ENCODE measurements around the gene CD81. TPM values are rescaled to one million over a fixed set of nuclear protein-coding genes. Genes with fewer than 3 reads are reported as not detected.

The CD81 gene
- total and polyA plus RNA-seq, 4 donors = 329 to 741 (median 530) TPM

- Histone ChIP-seq H3K4me1 (ENCODE audit: control insufficient read depth, insufficient read depth, low read length) (peaks cover 27% of the 10 kb centered on the region), H3K27me3 (ENCODE audit: control insufficient read depth, insufficient read depth, low read length) (no peaks in the 10 kb centered on the region), H3K4me3 (ENCODE audit: low read depth, low read length) (no peak overlapping the region), H3K36me3 (ENCODE audit: control insufficient read depth, insufficient read depth, low read length) (peaks cover 89% of the 10 kb centered on the region), H3K9me3 (ENCODE audit: control insufficient read depth, insufficient read depth, low read length) (no peaks in the 10 kb centered on the region), H3K27ac (ENCODE audit: low read depth, low read length) (no peak overlapping the region)
- DNase-seq (ENCODE audit: low read depth in 4 of 6, low spot score in 6 of 6) = no peak
- WGBS (ENCODE audit: insufficient coverage) = 85% methylated on average over 32 of the region's 34 CpGs
Observed at GRCh38 chr11:2393941-2394817, 17.1 kb downstream of the CD81 start.

- no peak for DNase-seq (ENCODE audit: low read depth in 4 of 6, low spot score in 6 of 6)
- H3K4me1 ChIP-seq (ENCODE audit: control insufficient read depth, insufficient read depth, low read length) = peaks cover 27% of the 10 kb centered on the region
- H3K27ac ChIP-seq (ENCODE audit: low read depth, low read length) = no peak overlapping the region
- 95% methylated on average over 7 of the region's 8 CpGs for WGBS (ENCODE audit: insufficient coverage)
- no peaks in the 10 kb centered on the region for H3K27me3 ChIP-seq (ENCODE audit: control insufficient read depth, insufficient read depth, low read length)
- peaks cover 87% of the 10 kb centered on the region for H3K36me3 ChIP-seq (ENCODE audit: control insufficient read depth, insufficient read depth, low read length)
- no peaks in the 10 kb centered on the region for H3K9me3 ChIP-seq (ENCODE audit: control insufficient read depth, insufficient read depth, low read length)
- no peak overlapping the region for H3K4me3 ChIP-seq (ENCODE audit: low read depth, low read length)
Observed at GRCh38 chr11:2394818-2395105, 17.7 kb downstream of the CD81 start.

DNA sequence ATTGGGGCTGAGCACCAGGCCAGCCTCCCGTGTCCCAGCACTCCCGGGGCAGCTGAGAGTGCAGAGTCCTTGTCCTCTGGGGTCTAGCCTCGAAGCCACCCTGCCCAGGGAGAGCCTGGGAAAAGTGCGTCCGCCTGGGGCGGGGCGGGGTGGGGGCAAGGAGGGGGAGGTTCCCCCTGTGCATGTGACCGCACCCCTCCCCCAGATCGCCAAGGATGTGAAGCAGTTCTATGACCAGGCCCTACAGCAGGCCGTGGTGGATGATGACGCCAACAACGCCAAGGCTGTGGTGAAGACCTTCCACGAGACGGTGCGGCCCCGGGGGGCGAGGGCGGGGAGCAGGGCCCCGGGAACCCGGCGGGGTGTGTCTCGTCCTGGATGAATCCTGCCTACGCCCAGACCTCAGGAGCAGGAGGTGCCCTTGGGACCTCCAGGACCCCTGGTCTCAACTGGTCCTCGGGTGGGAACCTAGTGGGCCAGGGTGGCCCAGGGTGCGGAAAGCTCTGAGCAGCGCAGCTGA, 18.2 kb downstream of the CD81 start:
- Histone ChIP-seq H3K4me3 (ENCODE audit: low read depth, low read length) (no peak overlapping the region), H3K36me3 (ENCODE audit: control insufficient read depth, insufficient read depth, low read length) (peaks cover 85% of the 10 kb centered on the region), H3K27ac (ENCODE audit: low read depth, low read length) (no peak overlapping the region), H3K4me1 (ENCODE audit: control insufficient read depth, insufficient read depth, low read length) (peaks cover 26% of the 10 kb centered on the region), H3K27me3 (ENCODE audit: control insufficient read depth, insufficient read depth, low read length) (no peaks in the 10 kb centered on the region), H3K9me3 (ENCODE audit: control insufficient read depth, insufficient read depth, low read length) (no peaks in the 10 kb centered on the region)
- no peak for DNase-seq (ENCODE audit: low read depth in 4 of 6, low spot score in 6 of 6)
- WGBS (ENCODE audit: insufficient coverage) = 91% methylated on average over 24 of the region's 26 CpGs

DNA sequence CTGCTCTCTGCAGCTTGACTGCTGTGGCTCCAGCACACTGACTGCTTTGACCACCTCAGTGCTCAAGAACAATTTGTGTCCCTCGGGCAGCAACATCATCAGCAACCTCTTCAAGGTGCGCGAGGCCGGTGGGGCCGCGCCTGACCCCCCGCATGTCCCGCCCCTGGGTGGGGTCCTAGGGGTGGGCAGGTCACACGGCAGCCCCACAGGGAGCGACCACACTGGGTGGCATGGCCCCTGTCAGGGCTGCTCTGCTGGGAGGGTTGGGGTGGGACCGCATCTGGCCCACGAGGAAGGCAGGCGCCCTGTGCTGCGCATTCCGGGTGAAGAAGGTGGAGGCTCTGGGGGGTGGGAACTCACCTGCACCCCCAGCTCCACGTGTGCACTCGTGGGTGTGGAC, 18.7 kb downstream of the CD81 start:
- Histone ChIP-seq H3K27ac (ENCODE audit: low read depth, low read length) (no peak overlapping the region), H3K9me3 (ENCODE audit: control insufficient read depth, insufficient read depth, low read length) (no peaks in the 10 kb centered on the region), H3K27me3 (ENCODE audit: control insufficient read depth, insufficient read depth, low read length) (no peaks in the 10 kb centered on the region), H3K4me1 (ENCODE audit: control insufficient read depth, insufficient read depth, low read length) (peaks cover 22% of the 10 kb centered on the region), H3K4me3 (ENCODE audit: low read depth, low read length) (no peak overlapping the region), H3K36me3 (ENCODE audit: control insufficient read depth, insufficient read depth, low read length) (peaks cover 80% of the 10 kb centered on the region)
- no peak for DNase-seq (ENCODE audit: low read depth in 4 of 6, low spot score in 6 of 6)
- 97% methylated on average over 17 of the region's 17 CpGs for WGBS (ENCODE audit: insufficient coverage)

DNA sequence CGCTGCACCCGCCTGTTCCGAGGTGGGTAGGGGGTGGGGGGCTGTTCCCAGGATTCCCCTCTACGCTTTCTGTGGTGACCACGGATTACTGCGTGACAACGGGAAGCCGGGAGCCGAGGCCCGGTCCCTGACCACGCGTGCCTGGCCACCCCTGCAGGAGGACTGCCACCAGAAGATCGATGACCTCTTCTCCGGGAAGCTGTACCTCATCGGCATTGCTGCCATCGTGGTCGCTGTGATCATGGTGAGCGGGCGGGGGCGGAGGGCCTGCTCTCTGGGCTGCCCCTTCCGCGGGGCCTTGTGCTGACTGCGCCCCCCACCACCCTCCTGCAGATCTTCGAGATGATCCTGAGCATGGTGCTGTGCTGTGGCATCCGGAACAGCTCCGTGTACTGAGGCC, 19.4 kb downstream of the CD81 start:
- no peak overlapping the region for H3K27ac ChIP-seq (ENCODE audit: low read depth, low read length)
- WGBS (ENCODE audit: insufficient coverage) = 90% methylated on average over 26 of the region's 26 CpGs
- H3K4me3 ChIP-seq (ENCODE audit: low read depth, low read length) = no peak overlapping the region
- no peaks in the 10 kb centered on the region for H3K27me3 ChIP-seq (ENCODE audit: control insufficient read depth, insufficient read depth, low read length)
- no peak for DNase-seq (ENCODE audit: low read depth in 4 of 6, low spot score in 6 of 6)
- H3K9me3 ChIP-seq (ENCODE audit: control insufficient read depth, insufficient read depth, low read length) = no peaks in the 10 kb centered on the region
- peaks cover 27% of the 10 kb centered on the region for H3K4me1 ChIP-seq (ENCODE audit: control insufficient read depth, insufficient read depth, low read length)
- peaks cover 77% of the 10 kb centered on the region for H3K36me3 ChIP-seq (ENCODE audit: control insufficient read depth, insufficient read depth, low read length)

GRCh38 chr11:2397005-2397404, 19.9 kb downstream of the CD81 start:
- Histone ChIP-seq H3K9me3 (ENCODE audit: control insufficient read depth, insufficient read depth, low read length) (no peaks in the 10 kb centered on the region), H3K4me1 (ENCODE audit: control insufficient read depth, insufficient read depth, low read length) (peaks cover 32% of the 10 kb centered on the region), H3K4me3 (ENCODE audit: low read depth, low read length) (no peak overlapping the region), H3K27ac (ENCODE audit: low read depth, low read length) (no peak overlapping the region), H3K27me3 (ENCODE audit: control insufficient read depth, insufficient read depth, low read length) (no peaks in the 10 kb centered on the region), H3K36me3 (ENCODE audit: control insufficient read depth, insufficient read depth, low read length) (peaks cover 76% of the 10 kb centered on the region)
- 94% methylated on average over 12 of the region's 12 CpGs for WGBS (ENCODE audit: insufficient coverage)
- no peak for DNase-seq (ENCODE audit: low read depth in 4 of 6, low spot score in 6 of 6)

DNA sequence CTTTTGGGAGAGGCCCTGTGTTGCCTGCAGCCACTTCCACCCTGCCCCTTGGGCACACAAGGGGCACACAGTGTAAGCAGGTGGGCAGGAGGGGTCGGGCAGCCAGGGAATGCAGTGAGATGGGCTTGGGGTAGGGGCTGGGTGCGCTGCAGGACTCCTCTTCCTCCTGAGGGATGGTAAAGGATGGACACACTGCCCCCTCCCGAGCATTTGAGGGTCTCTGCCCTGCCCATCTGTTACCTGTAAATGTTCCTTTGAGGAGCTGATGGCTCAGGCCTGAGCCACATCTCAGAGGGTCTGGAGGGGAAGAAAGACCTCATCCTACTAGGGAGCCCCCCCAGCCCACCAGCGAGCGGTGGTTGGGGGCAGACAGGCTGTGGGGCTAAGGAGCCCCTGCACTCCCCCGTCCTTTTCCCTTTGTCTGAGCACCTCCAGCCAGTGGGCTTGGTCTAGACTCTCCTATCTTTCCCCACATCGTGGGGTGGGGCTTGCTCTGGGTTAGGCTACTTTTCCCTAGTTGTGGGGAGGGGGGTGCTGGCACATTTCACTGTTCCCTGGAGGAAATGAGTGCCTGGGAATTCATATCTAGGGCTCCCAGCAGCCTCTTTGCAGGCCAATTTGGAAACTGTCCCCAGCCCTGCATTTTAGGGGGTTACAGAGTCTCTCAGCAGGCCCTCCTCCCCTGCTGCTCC, 21.7 kb downstream of the CD81 start:
- Histone ChIP-seq H3K27ac (ENCODE audit: low read depth, low read length) (peak overlapping the region; percentile 100), H3K4me3 (ENCODE audit: low read depth, low read length) (no peak overlapping the region), H3K4me1 (ENCODE audit: control insufficient read depth, insufficient read depth, low read length) (peaks cover 30% of the 10 kb centered on the region), H3K36me3 (ENCODE audit: control insufficient read depth, insufficient read depth, low read length) (peaks cover 76% of the 10 kb centered on the region), H3K9me3 (ENCODE audit: control insufficient read depth, insufficient read depth, low read length) (no peaks in the 10 kb centered on the region), H3K27me3 (ENCODE audit: control insufficient read depth, insufficient read depth, low read length) (no peaks in the 10 kb centered on the region)
- WGBS (ENCODE audit: insufficient coverage) = 63% methylated on average over 2 of the region's 7 CpGs
- DNase-seq (ENCODE audit: low read depth in 4 of 6, low spot score in 6 of 6) = no peak

DNA sequence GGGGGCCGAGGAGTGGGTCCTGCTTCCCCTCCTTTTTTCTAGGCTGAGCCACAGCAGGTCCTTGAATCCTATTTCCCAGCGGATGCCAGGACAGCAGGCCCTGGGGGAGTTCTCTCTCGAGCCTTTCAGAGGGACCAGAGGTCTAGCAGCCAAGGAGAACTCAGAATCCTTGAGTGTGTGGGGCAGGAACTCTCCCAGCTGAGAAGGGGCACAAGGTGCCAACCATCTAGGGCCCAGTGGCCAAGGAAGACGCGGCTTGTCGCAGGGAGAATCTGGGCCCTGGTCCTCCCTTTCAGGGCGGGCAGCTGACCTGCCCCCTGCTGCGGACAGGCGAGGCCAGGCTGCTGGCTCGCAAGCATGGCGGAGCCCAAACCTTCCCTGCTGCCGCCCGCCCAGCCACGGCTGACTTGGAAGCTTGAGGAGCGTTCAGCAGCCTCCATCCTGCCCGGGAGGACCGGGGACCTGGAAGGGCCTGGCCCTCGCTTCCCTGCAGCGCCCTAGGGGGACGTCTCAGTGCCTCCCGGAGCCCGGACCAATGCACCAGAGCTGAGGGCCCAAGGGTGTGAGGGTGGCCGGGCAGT, 22.5 kb downstream of the CD81 start:
- peak overlapping the region; percentile 100 for H3K27ac ChIP-seq (ENCODE audit: low read depth, low read length)
- DNase-seq (ENCODE audit: low read depth in 4 of 6, low spot score in 6 of 6) = no peak
- 7% methylated on average over 23 of the region's 23 CpGs for WGBS (ENCODE audit: insufficient coverage)
- peak overlapping the region; percentile 85 for H3K4me3 ChIP-seq (ENCODE audit: low read depth, low read length)
- H3K27me3 ChIP-seq (ENCODE audit: control insufficient read depth, insufficient read depth, low read length) = no peaks in the 10 kb centered on the region
- peaks cover 30% of the 10 kb centered on the region for H3K4me1 ChIP-seq (ENCODE audit: control insufficient read depth, insufficient read depth, low read length)
- H3K9me3 ChIP-seq (ENCODE audit: control insufficient read depth, insufficient read depth, low read length) = no peaks in the 10 kb centered on the region
- peaks cover 76% of the 10 kb centered on the region for H3K36me3 ChIP-seq (ENCODE audit: control insufficient read depth, insufficient read depth, low read length)

DNA sequence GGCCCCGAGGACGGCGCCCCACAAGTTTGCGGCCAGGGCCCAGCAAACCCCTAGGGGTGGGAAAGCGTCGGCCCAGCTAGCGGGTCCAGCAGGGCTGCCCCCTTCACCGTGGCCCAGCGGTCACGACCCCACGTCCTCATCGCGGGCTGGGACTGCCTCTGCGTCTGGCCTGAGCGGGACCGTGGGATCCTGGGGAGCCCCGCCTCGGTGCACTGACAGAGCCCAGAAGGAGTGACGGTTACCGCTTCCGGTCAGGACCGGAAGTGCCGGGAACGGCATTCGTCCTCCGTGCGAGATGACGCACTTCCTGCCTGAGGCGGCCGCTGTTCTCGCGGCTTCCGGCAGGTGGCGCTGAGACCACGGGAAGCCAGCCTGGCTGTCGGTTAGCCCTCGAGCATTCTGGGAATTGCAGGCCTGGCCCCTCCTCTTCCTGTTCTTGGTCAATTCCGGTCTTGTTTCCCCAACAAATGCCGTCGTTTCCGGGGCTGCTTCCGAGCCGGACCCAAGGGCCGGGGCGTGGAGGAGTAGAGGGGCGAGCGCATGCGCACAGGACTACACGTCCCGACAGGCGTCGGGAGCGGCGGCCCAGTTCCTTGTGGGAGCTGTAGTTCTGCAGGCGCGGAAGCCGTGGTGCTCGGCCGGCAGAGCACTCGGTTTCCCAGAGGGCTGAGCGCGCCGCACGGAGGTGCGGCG, 23.1 kb downstream of the CD81 start, which contains the start of gene TSSC4:
Gene TSSC4, plus strand, starts transcription at position 682 of the 693 bp plus-strand sequence. CDS start 1,884 bp downstream, outside the sequence.
- Histone ChIP-seq H3K9me3 (ENCODE audit: control insufficient read depth, insufficient read depth, low read length) (no peaks in the 10 kb centered on the region), H3K27me3 (ENCODE audit: control insufficient read depth, insufficient read depth, low read length) (no peaks in the 10 kb centered on the region), H3K4me3 (ENCODE audit: low read depth, low read length) (peak within 1 kb of the TSS; percentile 95), H3K4me1 (ENCODE audit: control insufficient read depth, insufficient read depth, low read length) (peaks cover 30% of the 10 kb centered on the region), H3K27ac (ENCODE audit: low read depth, low read length) (peak within 1 kb of the TSS; percentile 100), H3K36me3 (ENCODE audit: control insufficient read depth, insufficient read depth, low read length) (peaks cover 76% of the 10 kb centered on the region)
- under 1% methylated on average over 66 of the region's 66 CpGs for WGBS (ENCODE audit: insufficient coverage)
- DNase-seq (ENCODE audit: low read depth in 4 of 6, low spot score in 6 of 6) = peak; percentile 99 to 100 (median 100)

All from spinal cord (tissue), 10 donors.